Esophagus muscularis mucosa (tissue), 4 donors: ENCODE measurements around the gene CD24.
"Not testable (repeated sequence)": the region's sequence is repeated elsewhere in the genome, so short reads cannot be mapped to it uniquely, and the experiment has no call there.

ENCODE experiments used
- CTCF ChIP-seq, 3 experiments: fragments of 200-600 bp in 2 of 3; fragments of 450-650 bp in 1 of 3; sonication (generic) in 2 of 3; IDR thresholded peaks; one replicate each; pipeline ENCODE4 v1.5.1; 2017 to 2019; ENCODE audit warnings: antibody characterized with exemption in 3 of 3, mild to moderate bottlenecking in 2 of 3, moderate library complexity in 1 of 3
- EP300 ChIP-seq: sonication (generic); formaldehyde crosslinking; IDR thresholded peaks from one replicate; pipeline ENCODE4 v1.6.1; 2017; ENCODE audit warnings: antibody characterized with exemption
- POLR2AphosphoS5 ChIP-seq, 2 donors: sonication (generic); formaldehyde crosslinking; IDR thresholded peaks; one replicate each; pipeline ENCODE4 v1.6.1; 2017; ENCODE audit warnings: antibody characterized with exemption in 2 of 2

GRCh38 chr6:106989737-106990136 is 15.2 kb upstream of the CD24 start:
- not testable (repeated sequence) for TF ChIP-seq CTCF (IDR thresholded peaks at IDR 0.05); EP300; POLR2AphosphoS5 (IDR thresholded peaks at IDR 0.05)
